ENCODE results near the gene KRTAP10-4.

DNA sequence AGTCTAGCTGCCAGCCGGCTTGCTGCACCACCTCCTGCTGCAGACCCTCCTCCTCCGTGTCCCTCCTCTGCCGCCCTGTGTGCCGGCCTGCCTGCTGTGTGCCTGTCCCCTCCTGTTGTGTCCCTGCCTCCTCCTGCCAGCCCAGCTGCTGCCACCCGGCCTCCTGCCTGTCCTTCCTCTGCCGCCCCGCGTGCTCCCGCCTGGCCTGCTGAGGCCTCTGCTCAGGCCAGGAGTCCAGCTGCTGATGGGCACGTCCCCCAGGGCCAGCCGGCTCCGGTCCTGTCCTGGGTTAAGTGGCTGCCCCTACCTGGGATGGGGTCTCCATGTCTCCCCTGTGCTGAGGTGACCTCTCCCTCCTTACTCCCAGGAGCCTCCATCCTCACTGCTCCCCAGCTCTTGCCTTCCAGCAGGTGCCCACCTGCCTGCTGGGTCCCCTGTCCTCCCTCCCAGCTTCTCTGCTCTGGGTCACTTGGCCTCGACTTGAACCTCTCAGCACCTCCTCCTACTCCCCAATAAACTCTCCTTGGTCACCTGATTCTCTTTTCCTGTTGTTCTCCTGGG is 39.2 kb downstream of the KRTAP10-4 start:
- TF ChIP-seq, protein P1, sequence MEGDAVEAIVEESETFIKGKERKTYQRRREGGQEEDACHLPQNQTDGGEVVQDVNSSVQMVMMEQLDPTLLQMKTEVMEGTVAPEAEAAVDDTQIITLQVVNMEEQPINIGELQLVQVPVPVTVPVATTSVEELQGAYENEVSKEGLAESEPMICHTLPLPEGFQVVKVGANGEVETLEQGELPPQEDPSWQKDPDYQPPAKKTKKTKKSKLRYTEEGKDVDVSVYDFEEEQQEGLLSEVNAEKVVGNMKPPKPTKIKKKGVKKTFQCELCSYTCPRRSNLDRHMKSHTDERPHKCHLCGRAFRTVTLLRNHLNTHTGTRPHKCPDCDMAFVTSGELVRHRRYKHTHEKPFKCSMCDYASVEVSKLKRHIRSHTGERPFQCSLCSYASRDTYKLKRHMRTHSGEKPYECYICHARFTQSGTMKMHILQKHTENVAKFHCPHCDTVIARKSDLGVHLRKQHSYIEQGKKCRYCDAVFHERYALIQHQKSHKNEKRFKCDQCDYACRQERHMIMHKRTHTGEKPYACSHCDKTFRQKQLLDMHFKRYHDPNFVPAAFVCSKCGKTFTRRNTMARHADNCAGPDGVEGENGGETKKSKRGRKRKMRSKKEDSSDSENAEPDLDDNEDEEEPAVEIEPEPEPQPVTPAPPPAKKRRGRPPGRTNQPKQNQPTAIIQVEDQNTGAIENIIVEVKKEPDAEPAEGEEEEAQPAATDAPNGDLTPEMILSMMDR (IDR thresholded peaks at IDR 0.05) = no peak
- TF ChIP-seq POLR2A (IDR thresholded peaks at IDR 0.05) = no peak
